ENCODE data around the gene ZNF41.

Gene ZNF41

DNA sequence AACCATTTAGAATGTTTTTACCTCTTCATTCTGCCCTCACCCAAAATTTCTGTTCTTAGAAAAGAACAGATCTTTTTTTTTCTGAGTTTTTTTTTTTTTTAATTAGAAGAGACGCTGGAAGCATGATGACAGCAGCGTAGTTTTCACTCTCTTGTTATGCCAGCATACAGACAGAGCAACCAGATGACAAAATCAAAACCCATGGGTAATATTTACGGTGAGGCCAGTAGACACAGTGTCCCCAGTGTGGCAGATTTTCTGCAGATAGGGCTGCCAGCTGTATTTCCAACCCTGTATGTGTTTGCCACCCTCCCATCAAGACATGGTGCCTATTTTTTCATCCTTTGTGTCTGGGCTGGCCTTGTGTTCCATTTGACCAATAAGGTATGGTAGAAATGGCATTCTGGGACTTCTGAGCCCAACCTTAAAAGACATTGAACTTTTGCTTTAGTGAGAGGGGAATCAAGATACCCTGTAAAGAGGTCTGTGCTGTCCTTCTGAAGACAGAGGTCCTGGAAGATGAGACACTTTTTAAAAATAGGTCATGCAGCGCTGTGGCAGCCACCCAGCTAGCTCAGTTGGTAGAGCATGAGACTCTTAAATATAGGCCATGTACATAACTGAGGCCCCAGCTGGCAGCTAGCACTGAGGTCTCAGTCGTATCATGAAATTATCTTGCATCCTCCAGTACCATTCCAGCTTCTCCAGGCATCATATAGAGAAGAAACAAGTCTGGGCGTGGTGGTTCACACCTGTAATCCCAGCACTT, 6.7 kb upstream of the ZNF41 start:
- no peak overlapping the region for H3K27ac ChIP-seq (ENCODE audit: low read depth, low read length)
- H3K4me1 ChIP-seq (ENCODE audit: control insufficient read depth in 1 of 2, insufficient read depth in 2 of 2, low read length in 2 of 2): no peaks in the 10 kb centered on the region
- H3K4me3 ChIP-seq (ENCODE audit: low read depth in 1 of 2, low read length in 2 of 2): no peak overlapping the region
- no peak overlapping the region for H3K9ac ChIP-seq (ENCODE audit: low read depth in 1 of 2, low read length in 2 of 2)
- no peaks in the 10 kb centered on the region for H3K27me3 ChIP-seq (ENCODE audit: control insufficient read depth in 1 of 2, insufficient read depth in 2 of 2, low read length in 2 of 2)
- H3K9me3 ChIP-seq (ENCODE audit: control insufficient read depth in 1 of 2, low read length in 2 of 2): no peaks in the 10 kb centered on the region
- no peaks in the 10 kb centered on the region for H3K36me3 ChIP-seq (ENCODE audit: control insufficient read depth in 1 of 2, insufficient read depth in 2 of 2, low read length in 2 of 2)

DNA sequence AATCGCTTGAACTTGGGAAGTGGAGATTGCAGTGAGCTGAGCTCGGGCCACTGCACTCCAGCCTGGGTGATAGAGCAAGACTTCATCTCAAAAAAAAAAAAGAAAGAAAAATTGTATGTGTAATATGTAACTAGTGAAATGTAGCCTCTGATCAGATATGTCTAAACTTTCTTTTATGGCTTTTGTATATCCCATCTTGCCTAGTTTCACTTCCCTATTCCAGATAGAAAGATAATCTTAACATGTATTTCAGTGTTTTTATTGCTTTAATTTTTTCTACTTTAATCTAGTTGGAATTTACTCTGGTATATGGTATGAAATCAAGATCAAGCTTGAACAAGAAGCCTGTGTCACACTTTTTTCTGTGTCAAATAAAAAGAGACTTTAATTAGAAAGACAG, 1.9 kb upstream of the ZNF41 start:
- Histone ChIP-seq H3K4me3 (ENCODE audit: low read depth in 1 of 2, low read length in 2 of 2) (no peak overlapping the region), H3K4me1 (ENCODE audit: control insufficient read depth in 1 of 2, insufficient read depth in 2 of 2, low read length in 2 of 2) (peaks cover 0 to 5% of the 10 kb centered on the region in 2 donors), H3K9me3 (ENCODE audit: control insufficient read depth in 1 of 2, low read length in 2 of 2) (no peaks in the 10 kb centered on the region), H3K9ac (ENCODE audit: low read depth in 1 of 2, low read length in 2 of 2) (no peak overlapping the region), H3K36me3 (ENCODE audit: control insufficient read depth in 1 of 2, insufficient read depth in 2 of 2, low read length in 2 of 2) (no peaks in the 10 kb centered on the region), H3K27me3 (ENCODE audit: control insufficient read depth in 1 of 2, insufficient read depth in 2 of 2, low read length in 2 of 2) (no peaks in the 10 kb centered on the region), H3K27ac (ENCODE audit: low read depth, low read length) (no peak overlapping the region)

DNA sequence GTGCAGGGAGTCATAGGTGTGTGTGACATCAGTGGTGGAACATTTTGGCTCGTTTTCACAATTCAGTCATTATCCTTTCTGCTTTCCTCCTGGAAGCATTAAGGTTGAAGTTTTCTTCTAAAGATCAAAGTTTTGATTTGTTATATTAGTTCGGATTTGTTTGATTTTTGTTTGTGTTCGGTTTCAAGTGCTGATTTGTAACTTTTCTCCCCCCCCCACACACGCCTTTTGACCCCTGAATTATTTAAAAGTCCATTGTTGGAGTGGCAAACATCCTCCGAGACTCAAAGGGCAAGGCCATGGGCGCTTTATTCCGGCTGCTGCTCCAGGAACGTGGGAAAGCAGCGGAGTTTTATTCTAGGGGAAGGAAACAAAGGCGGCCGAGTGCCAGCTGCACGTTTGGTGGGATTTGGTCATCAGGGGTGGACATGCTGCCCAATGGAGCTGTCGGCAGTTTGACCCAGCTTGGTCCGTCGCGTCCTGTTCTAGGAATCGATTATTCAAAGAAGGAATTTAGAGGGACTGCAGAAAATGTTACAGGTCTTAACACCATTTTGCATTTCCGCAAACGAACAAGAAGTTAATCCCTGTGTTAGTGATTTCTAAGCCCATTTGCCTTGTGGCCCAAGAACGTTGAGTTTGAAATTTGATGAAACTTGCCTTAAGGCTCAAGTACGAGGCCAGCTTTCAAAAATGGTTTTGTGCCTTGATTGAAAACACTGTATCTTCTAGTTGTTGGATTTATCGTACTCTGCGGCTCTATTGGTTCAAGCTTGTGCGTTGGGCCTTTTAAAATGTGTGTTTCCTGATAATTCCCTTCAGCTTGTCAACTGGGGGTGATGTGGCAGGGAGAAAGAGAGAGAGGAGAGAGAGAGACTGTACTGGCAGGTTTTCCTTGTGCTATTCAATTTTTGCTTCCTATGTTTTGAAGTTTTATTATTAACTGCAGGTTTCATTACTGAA, 565 bp upstream of the ZNF41 start:
- H3K4me1 ChIP-seq (ENCODE audit: control insufficient read depth in 1 of 2, insufficient read depth in 2 of 2, low read length in 2 of 2): peaks cover 0 to 5% of the 10 kb centered on the region in 2 donors
- peak overlapping the region; percentile 12 to 79 for H3K9ac ChIP-seq (ENCODE audit: low read depth in 1 of 2, low read length in 2 of 2)
- H3K27ac ChIP-seq (ENCODE audit: low read depth, low read length): peak overlapping the region; percentile 84
- H3K9me3 ChIP-seq (ENCODE audit: control insufficient read depth in 1 of 2, low read length in 2 of 2): no peaks in the 10 kb centered on the region
- H3K4me3 ChIP-seq (ENCODE audit: low read depth in 1 of 2, low read length in 2 of 2): peak overlapping the region; percentile 63 to 77
- H3K27me3 ChIP-seq (ENCODE audit: control insufficient read depth in 1 of 2, insufficient read depth in 2 of 2, low read length in 2 of 2): no peaks in the 10 kb centered on the region
- H3K36me3 ChIP-seq (ENCODE audit: control insufficient read depth in 1 of 2, insufficient read depth in 2 of 2, low read length in 2 of 2): no peaks in the 10 kb centered on the region

DNA sequence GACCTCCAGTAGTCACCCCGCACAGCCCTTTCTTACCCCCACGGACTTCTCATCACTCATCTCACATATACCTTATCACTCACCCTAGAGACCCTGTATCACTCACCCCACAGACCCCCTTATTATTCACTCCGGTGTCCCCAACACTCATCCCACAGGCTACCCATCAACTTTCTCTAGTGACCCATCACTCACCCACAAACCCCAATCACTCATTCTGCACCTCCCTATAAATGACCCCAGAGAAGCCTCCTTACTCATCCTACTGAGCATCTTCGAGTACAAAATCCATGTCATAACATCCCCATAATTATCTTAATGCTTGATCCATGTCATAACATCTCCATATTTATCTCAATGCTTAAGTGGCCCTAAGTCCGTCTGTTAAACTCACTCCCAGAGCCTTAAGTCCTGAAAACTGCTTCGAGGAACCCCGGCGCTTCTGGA, 934 bp downstream of the ZNF41 start:
- Histone ChIP-seq H3K27ac (ENCODE audit: low read depth, low read length) (no peak overlapping the region), H3K36me3 (ENCODE audit: control insufficient read depth in 1 of 2, insufficient read depth in 2 of 2, low read length in 2 of 2) (no peaks in the 10 kb centered on the region), H3K4me3 (ENCODE audit: low read depth in 1 of 2, low read length in 2 of 2) (peak overlapping the region; percentile 63 to 77), H3K9ac (ENCODE audit: low read depth in 1 of 2, low read length in 2 of 2) (peak overlapping the region; percentile 70 to 79), H3K9me3 (ENCODE audit: control insufficient read depth in 1 of 2, low read length in 2 of 2) (no peaks in the 10 kb centered on the region), H3K4me1 (ENCODE audit: control insufficient read depth in 1 of 2, insufficient read depth in 2 of 2, low read length in 2 of 2) (peaks cover 0 to 5% of the 10 kb centered on the region in 2 donors), H3K27me3 (ENCODE audit: control insufficient read depth in 1 of 2, insufficient read depth in 2 of 2, low read length in 2 of 2) (no peaks in the 10 kb centered on the region)

DNA sequence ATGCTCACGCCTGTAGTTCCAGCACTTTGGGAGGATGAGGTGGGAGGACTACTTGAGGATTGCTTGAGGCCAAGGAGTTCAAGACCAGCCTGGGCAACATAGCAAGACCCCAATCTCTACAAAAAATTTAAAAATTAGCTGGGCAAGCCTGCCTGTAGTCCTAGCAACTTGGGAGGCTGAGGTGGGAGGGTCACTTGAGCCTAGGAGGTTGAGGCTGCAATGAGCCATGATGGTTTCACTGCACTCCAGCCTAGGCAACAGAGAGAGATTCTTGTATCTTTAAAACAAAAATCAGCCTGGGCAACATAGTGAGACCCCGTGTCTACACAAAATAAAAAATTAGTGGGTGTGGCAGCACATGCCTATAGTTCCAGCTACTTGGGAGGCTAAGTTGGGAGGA, 1.9 kb downstream of the ZNF41 start:
- Histone ChIP-seq H3K9me3 (ENCODE audit: control insufficient read depth in 1 of 2, low read length in 2 of 2) (no peaks in the 10 kb centered on the region), H3K27me3 (ENCODE audit: control insufficient read depth in 1 of 2, insufficient read depth in 2 of 2, low read length in 2 of 2) (no peaks in the 10 kb centered on the region), H3K4me3 (ENCODE audit: low read depth in 1 of 2, low read length in 2 of 2) (no peak overlapping the region), H3K27ac (ENCODE audit: low read depth, low read length) (no peak overlapping the region), H3K36me3 (ENCODE audit: control insufficient read depth in 1 of 2, insufficient read depth in 2 of 2, low read length in 2 of 2) (no peaks in the 10 kb centered on the region), H3K4me1 (ENCODE audit: control insufficient read depth in 1 of 2, insufficient read depth in 2 of 2, low read length in 2 of 2) (peaks cover 0 to 5% of the 10 kb centered on the region in 2 donors), H3K9ac (ENCODE audit: low read depth in 1 of 2, low read length in 2 of 2) (no peak overlapping the region)

DNA sequence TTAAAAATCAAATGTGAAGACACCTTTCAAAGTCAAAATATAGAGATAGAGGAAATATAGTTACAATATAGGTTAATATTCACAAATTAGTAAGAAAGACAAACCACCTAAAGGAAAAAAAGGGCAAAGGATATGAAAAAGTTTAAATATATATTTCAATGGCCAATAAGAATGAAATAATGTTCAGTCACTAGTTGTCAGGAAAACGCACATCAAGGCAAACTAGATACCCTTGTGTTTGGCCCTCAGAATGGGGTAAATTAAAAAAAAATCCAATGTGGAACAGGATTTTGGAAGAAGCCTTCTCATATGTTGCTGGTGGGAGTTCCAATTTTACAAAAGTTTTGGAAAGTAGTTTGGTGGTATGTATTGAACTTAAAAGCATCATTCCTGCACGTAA, 2.4 kb downstream of the ZNF41 start:
- Histone ChIP-seq H3K4me1 (ENCODE audit: control insufficient read depth in 1 of 2, insufficient read depth in 2 of 2, low read length in 2 of 2) (peaks cover 0 to 5% of the 10 kb centered on the region in 2 donors), H3K36me3 (ENCODE audit: control insufficient read depth in 1 of 2, insufficient read depth in 2 of 2, low read length in 2 of 2) (no peaks in the 10 kb centered on the region), H3K27me3 (ENCODE audit: control insufficient read depth in 1 of 2, insufficient read depth in 2 of 2, low read length in 2 of 2) (no peaks in the 10 kb centered on the region), H3K9me3 (ENCODE audit: control insufficient read depth in 1 of 2, low read length in 2 of 2) (no peaks in the 10 kb centered on the region), H3K4me3 (ENCODE audit: low read depth in 1 of 2, low read length in 2 of 2) (no peak overlapping the region), H3K27ac (ENCODE audit: low read depth, low read length) (no peak overlapping the region), H3K9ac (ENCODE audit: low read depth in 1 of 2, low read length in 2 of 2) (no peak overlapping the region)

DNA sequence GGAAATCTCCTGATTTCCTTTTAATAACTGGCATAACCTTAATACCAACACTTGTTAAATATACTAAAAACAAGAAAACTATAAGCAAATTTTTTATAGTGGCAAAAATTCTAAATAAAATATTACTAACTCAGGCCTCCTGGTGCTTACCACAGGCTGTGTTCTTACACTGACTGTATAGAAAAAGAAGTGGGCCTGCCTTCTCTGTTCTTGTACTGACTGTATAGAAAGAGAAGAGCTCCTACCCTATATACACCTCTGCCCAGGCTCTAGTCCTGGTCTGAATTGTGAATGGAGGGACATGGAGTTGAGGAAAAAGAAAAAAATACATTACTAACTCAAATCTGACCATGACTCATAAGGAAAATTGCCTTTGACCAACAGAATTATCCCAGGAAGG, 7.5 kb downstream of the ZNF41 start:
- Histone ChIP-seq H3K4me1 (ENCODE audit: control insufficient read depth in 1 of 2, insufficient read depth in 2 of 2, low read length in 2 of 2) (no peaks in the 10 kb centered on the region), H3K9me3 (ENCODE audit: control insufficient read depth in 1 of 2, low read length in 2 of 2) (no peaks in the 10 kb centered on the region), H3K27me3 (ENCODE audit: control insufficient read depth in 1 of 2, insufficient read depth in 2 of 2, low read length in 2 of 2) (no peaks in the 10 kb centered on the region), H3K4me3 (ENCODE audit: low read depth in 1 of 2, low read length in 2 of 2) (no peak overlapping the region), H3K36me3 (ENCODE audit: control insufficient read depth in 1 of 2, insufficient read depth in 2 of 2, low read length in 2 of 2) (no peaks in the 10 kb centered on the region), H3K27ac (ENCODE audit: low read depth, low read length) (no peak overlapping the region), H3K9ac (ENCODE audit: low read depth in 1 of 2, low read length in 2 of 2) (no peak overlapping the region)

DNA sequence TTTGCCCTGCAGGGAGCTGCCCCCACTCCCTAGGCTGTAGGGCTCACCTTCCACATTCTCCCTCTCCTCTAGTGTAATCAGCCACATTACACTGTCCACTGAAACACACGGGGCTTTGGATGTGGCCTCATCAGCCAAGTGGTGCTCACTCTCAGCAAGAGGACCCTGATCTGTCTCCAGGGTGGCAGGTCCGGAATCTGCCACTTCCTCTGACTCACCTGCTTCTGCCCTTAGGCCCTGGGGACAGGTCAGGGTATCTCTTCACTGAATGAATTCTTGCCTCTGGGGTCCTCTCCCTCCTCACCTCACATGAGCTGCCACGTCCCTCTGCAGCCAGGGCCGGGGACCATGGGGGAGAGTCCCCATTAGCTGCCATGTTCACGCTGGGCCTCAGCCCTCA, 15.9 kb downstream of the ZNF41 start:
- Histone ChIP-seq H3K9ac (ENCODE audit: low read depth in 1 of 2, low read length in 2 of 2) (no peak overlapping the region), H3K4me3 (ENCODE audit: low read depth in 1 of 2, low read length in 2 of 2) (no peak overlapping the region), H3K27me3 (ENCODE audit: control insufficient read depth in 1 of 2, insufficient read depth in 2 of 2, low read length in 2 of 2) (no peaks in the 10 kb centered on the region), H3K27ac (ENCODE audit: low read depth, low read length) (no peak overlapping the region), H3K4me1 (ENCODE audit: control insufficient read depth in 1 of 2, insufficient read depth in 2 of 2, low read length in 2 of 2) (no peaks in the 10 kb centered on the region), H3K36me3 (ENCODE audit: control insufficient read depth in 1 of 2, insufficient read depth in 2 of 2, low read length in 2 of 2) (peaks cover 0 to 9% of the 10 kb centered on the region in 2 donors), H3K9me3 (ENCODE audit: control insufficient read depth in 1 of 2, low read length in 2 of 2) (no peaks in the 10 kb centered on the region)

DNA sequence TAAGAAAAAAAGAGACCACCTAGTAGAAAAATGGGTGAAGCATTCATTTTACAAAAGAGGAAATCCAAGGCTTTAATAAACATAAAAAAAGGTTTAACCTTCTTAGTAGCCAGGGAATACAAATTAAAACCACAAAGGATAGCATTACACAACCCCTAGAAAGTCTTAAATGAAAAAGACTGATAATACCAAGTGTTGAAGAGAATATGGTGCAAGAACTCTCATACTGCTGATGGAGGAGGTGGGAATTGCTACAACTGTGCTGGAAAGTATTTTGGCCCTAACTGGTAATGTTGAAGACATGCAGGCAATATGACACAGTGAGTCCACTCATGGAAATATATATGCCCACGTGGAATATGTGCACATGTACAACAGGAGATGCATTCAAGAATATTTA, 22.5 kb downstream of the ZNF41 start:
- Histone ChIP-seq H3K27me3 (ENCODE audit: control insufficient read depth in 1 of 2, insufficient read depth in 2 of 2, low read length in 2 of 2) (no peaks in the 10 kb centered on the region), H3K9me3 (ENCODE audit: control insufficient read depth in 1 of 2, low read length in 2 of 2) (no peaks in the 10 kb centered on the region), H3K9ac (ENCODE audit: low read depth in 1 of 2, low read length in 2 of 2) (no peak overlapping the region), H3K4me3 (ENCODE audit: low read depth in 1 of 2, low read length in 2 of 2) (no peak overlapping the region), H3K4me1 (ENCODE audit: control insufficient read depth in 1 of 2, insufficient read depth in 2 of 2, low read length in 2 of 2) (no peaks in the 10 kb centered on the region), H3K27ac (ENCODE audit: low read depth, low read length) (no peak overlapping the region), H3K36me3 (ENCODE audit: control insufficient read depth in 1 of 2, insufficient read depth in 2 of 2, low read length in 2 of 2) (peaks cover 0 to 8% of the 10 kb centered on the region in 2 donors)

DNA sequence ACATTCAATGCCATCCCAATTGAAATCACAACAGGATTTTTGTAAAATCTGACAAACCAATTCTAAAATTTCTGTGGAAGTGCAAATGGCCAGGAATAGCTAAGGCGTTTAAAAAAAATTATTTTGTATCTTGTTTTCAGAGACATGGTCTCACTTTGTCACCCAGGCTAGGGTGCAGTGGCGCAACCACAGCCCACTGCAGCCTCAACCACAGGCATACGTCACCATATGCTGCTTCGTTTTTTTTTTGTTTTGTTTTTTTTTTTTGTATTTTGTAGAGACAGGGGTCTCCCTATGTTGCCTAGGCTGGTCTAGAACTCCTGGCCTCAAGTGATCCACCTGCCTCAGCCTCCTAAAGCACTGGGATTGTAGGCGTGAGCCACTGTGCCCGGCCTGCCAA, 24.5 kb downstream of the ZNF41 start:
- Histone ChIP-seq H3K4me3 (ENCODE audit: low read depth in 1 of 2, low read length in 2 of 2) (no peak overlapping the region), H3K27me3 (ENCODE audit: control insufficient read depth in 1 of 2, insufficient read depth in 2 of 2, low read length in 2 of 2) (no peaks in the 10 kb centered on the region), H3K36me3 (ENCODE audit: control insufficient read depth in 1 of 2, insufficient read depth in 2 of 2, low read length in 2 of 2) (peaks cover 7 to 15% of the 10 kb centered on the region in 2 donors), H3K9me3 (ENCODE audit: control insufficient read depth in 1 of 2, low read length in 2 of 2) (no peaks in the 10 kb centered on the region), H3K27ac (ENCODE audit: low read depth, low read length) (no peak overlapping the region), H3K9ac (ENCODE audit: low read depth in 1 of 2, low read length in 2 of 2) (no peak overlapping the region), H3K4me1 (ENCODE audit: control insufficient read depth in 1 of 2, insufficient read depth in 2 of 2, low read length in 2 of 2) (no peaks in the 10 kb centered on the region)
